ENCODE measurements around the gene TRAF5. TPM values are rescaled to one million over a fixed set of nuclear protein-coding genes. Genes with fewer than 3 reads are reported as not detected.

TRAF5 gene
- total RNA-seq, 1 experiment from 2014 or later = 15.2 TPM

GRCh38 chr1:211376807-211377470 lies 50.3 kb downstream of the TRAF5 start:
- Mint-ChIP-seq H3K36me3 (ENCODE audit: insufficient read depth, unreplicated experiment) (peaks cover under 1% of the 10 kb centered on the region), H3K4me3 (ENCODE audit: low read depth, unreplicated experiment) (no peak overlapping the region), H3K27ac (ENCODE audit: unreplicated experiment) (no peak overlapping the region), H3K4me1 (ENCODE audit: low read depth, unreplicated experiment) (peaks cover 22% of the 10 kb centered on the region), H3K27me3 (ENCODE audit: unreplicated experiment) (no peaks in the 10 kb centered on the region), H3K9me3 (ENCODE audit: low read depth, unreplicated experiment) (no peaks in the 10 kb centered on the region)
- CTCF ChIA-PET = interaction anchor here (0.6 kb wide), 1 partner anchor 185 kb away, joined by 3 read pairs; no protein-coding TSS in a partner anchor
- intact Hi-C loops (cut with micrococcal nuclease; ENCODE audit: unreplicated experiment) = no loop called here
- BruUV-seq (replicated peaks) = no TSS peak
- no peak for TF ChIP-seq CTCF (IDR thresholded peaks at IDR 0.05; ENCODE audit: unreplicated experiment)
- DNase-seq = no peak

GRCh38 chr1:211377539-211378450 lies 51.2 kb downstream of the TRAF5 start:
- Mint-ChIP-seq H3K36me3 (ENCODE audit: insufficient read depth, unreplicated experiment) (peaks cover 10% of the 10 kb centered on the region), H3K27ac (ENCODE audit: unreplicated experiment) (no peak overlapping the region), H3K4me1 (ENCODE audit: low read depth, unreplicated experiment) (peaks cover 22% of the 10 kb centered on the region), H3K4me3 (ENCODE audit: low read depth, unreplicated experiment) (no peak overlapping the region), H3K9me3 (ENCODE audit: low read depth, unreplicated experiment) (no peaks in the 10 kb centered on the region), H3K27me3 (ENCODE audit: unreplicated experiment) (no peaks in the 10 kb centered on the region)
- TF ChIP-seq CTCF (IDR thresholded peaks at IDR 0.05; ENCODE audit: unreplicated experiment) = no peak
- no peak for DNase-seq
- intact Hi-C loops (cut with micrococcal nuclease; ENCODE audit: unreplicated experiment) = no loop called here
- CTCF ChIA-PET = no interaction called here
- no TSS peak for BruUV-seq (replicated peaks)

DNA sequence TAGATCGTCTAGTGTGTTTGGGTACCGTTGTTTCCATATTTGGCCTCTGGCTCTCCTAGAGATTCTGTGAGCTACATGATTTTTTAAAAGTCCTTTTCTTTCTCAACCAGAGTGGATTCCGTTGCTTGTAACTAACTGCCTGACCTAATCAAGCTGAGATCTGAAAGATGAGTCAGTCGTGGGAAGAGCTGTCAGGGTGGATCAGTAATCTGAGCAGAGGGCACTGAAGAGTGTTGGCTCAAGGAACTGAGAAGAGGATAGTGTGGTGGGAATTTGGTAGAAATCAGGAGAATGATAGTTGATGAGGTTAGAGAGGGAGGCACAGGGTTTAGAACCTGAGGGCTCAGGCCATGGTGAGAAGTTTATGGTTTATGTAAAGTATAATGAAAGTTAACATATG lies 52.2 kb downstream of the TRAF5 start:
- H3K27ac Mint-ChIP-seq (ENCODE audit: unreplicated experiment) = no peak overlapping the region
- H3K4me1 Mint-ChIP-seq (ENCODE audit: low read depth, unreplicated experiment) = peaks cover 32% of the 10 kb centered on the region
- H3K9me3 Mint-ChIP-seq (ENCODE audit: low read depth, unreplicated experiment) = no peaks in the 10 kb centered on the region

DNA sequence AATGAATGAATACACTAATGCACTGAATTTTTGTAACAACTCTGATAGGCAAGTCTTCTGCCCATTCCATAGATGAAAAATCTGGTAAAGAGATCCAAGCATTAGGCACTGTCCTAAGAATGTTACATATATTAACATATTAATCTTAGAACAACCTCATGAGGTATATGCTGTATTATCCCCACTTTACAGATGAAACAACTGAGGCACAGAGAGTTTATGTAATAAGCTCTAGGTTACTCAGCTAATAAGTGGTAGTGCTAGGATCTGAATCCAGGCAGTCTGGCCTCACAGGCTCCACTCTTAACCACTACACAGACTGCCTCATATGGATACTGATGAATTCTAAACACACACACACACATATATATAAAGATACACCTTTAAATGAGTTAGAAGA lies 52.8 kb downstream of the TRAF5 start:
- Mint-ChIP-seq H3K27ac (ENCODE audit: unreplicated experiment) (no peak overlapping the region), H3K36me3 (ENCODE audit: insufficient read depth, unreplicated experiment) (peaks cover 20% of the 10 kb centered on the region), H3K4me3 (ENCODE audit: low read depth, unreplicated experiment) (no peak overlapping the region), H3K9me3 (ENCODE audit: low read depth, unreplicated experiment) (no peaks in the 10 kb centered on the region), H3K27me3 (ENCODE audit: unreplicated experiment) (no peaks in the 10 kb centered on the region), H3K4me1 (ENCODE audit: low read depth, unreplicated experiment) (peaks cover 31% of the 10 kb centered on the region)
- CTCF ChIA-PET = no interaction called here
- TF ChIP-seq CTCF (IDR thresholded peaks at IDR 0.05; ENCODE audit: unreplicated experiment) = no peak
- no peak for DNase-seq
- intact Hi-C loops (cut with micrococcal nuclease; ENCODE audit: unreplicated experiment) = no loop called here
- BruUV-seq (replicated peaks) = no TSS peak

More for the DNA sequence above, 52.2 kb downstream of the TRAF5 start:
- H3K27me3 Mint-ChIP-seq (ENCODE audit: unreplicated experiment) = no peaks in the 10 kb centered on the region
- no peak for TF ChIP-seq CTCF (IDR thresholded peaks at IDR 0.05; ENCODE audit: unreplicated experiment)
- no peak for DNase-seq
- no peak overlapping the region for H3K4me3 Mint-ChIP-seq (ENCODE audit: low read depth, unreplicated experiment)
- H3K36me3 Mint-ChIP-seq (ENCODE audit: insufficient read depth, unreplicated experiment) = peaks cover 20% of the 10 kb centered on the region
- CTCF ChIA-PET = no interaction called here
- no TSS peak for BruUV-seq (replicated peaks)
- intact Hi-C loops (cut with micrococcal nuclease; ENCODE audit: unreplicated experiment) = no loop called here

All from Calu3 (cell line).